ENCODE results near the gene VIT.

DNA sequence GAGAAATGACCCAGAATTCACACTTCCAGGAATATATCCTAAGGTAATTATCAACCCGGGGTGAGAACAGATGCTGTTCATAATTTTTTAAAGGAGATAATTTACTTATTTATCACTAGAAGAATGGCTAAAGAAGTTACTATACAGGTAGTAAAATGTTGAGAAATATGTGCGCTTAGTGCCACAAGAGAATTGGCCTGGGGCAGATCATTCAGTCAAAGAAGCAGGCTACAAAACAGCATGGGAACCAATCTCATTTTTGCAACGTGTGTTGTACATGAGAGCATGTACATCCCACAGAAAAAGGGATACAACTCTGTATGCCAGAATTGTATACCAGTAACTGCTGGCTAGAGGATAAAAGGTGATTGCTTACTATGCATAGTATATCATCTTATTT lies 75.2 kb downstream of the VIT start:
- TF ChIP-seq, protein P1, sequence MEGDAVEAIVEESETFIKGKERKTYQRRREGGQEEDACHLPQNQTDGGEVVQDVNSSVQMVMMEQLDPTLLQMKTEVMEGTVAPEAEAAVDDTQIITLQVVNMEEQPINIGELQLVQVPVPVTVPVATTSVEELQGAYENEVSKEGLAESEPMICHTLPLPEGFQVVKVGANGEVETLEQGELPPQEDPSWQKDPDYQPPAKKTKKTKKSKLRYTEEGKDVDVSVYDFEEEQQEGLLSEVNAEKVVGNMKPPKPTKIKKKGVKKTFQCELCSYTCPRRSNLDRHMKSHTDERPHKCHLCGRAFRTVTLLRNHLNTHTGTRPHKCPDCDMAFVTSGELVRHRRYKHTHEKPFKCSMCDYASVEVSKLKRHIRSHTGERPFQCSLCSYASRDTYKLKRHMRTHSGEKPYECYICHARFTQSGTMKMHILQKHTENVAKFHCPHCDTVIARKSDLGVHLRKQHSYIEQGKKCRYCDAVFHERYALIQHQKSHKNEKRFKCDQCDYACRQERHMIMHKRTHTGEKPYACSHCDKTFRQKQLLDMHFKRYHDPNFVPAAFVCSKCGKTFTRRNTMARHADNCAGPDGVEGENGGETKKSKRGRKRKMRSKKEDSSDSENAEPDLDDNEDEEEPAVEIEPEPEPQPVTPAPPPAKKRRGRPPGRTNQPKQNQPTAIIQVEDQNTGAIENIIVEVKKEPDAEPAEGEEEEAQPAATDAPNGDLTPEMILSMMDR (IDR thresholded peaks at IDR 0.05; ENCODE audit: insufficient read depth, low read length), result no peak
- TF ChIP-seq REST (IDR thresholded peaks at IDR 0.05; ENCODE audit: insufficient replicate concordance, low read depth) (no peak), POLR2AphosphoS5 (IDR thresholded peaks at IDR 0.05; ENCODE audit: low read depth) (no peak)

Measured in HL-60 (cell line).